Measurements from ENCODE around the gene MFSD6. TPM values are rescaled to one million over a fixed set of nuclear protein-coding genes. Genes with fewer than 3 reads are reported as not detected.

Gene MFSD6
- total RNA-seq, 4 donors from 2014 or later: 81.2 to 157 (median 133) TPM

- intact Hi-C loops (cut with DNase I): no loop called here
- WGBS, 2 donors: 100% methylated on average over 1 of the region's 1 CpG
- peaks cover 13 to 38% (median 16%) of the 10 kb centered on the region in 3 donors for H3K4me1 ChIP-seq
- no peak for TF ChIP-seq CTCF (IDR thresholded peaks at IDR 0.05)
- no peak for TF ChIP-seq POLR2A (IDR thresholded peaks at IDR 0.05)
- no peak overlapping the region for H3K27ac ChIP-seq
- peaks cover 0 to 71% (median 0%) of the 10 kb centered on the region in 3 donors for H3K36me3 ChIP-seq
- H3K4me3 ChIP-seq: no peak overlapping the region
- no peak for DNase-seq
- no peaks in the 10 kb centered on the region for H3K27me3 ChIP-seq
- no peaks in the 10 kb centered on the region for H3K9me3 ChIP-seq
These were observed 45.3 kb upstream of the MFSD6 start for GRCh38 chr2:190362894-190363293.

GRCh38 chr2:190365499-190366204 is 42.5 kb upstream of the MFSD6 start:
- TF ChIP-seq CTCF (IDR thresholded peaks at IDR 0.05) (no peak), POLR2A (IDR thresholded peaks at IDR 0.05) (no peak)
- H3K4me1 ChIP-seq: peaks cover 0 to 11% (median 0%) of the 10 kb centered on the region in 3 donors
- 87 to 95% methylated on average over 15 to 19 of the region's 19 CpGs for WGBS, 2 donors
- no peak overlapping the region for H3K4me3 ChIP-seq
- intact Hi-C loops (cut with DNase I): no loop called here
- no peak for DNase-seq
- H3K9me3 ChIP-seq: no peaks in the 10 kb centered on the region
- H3K27ac ChIP-seq: no peak overlapping the region
- H3K27me3 ChIP-seq: no peaks in the 10 kb centered on the region
- H3K36me3 ChIP-seq: peaks cover 0 to 99% (median 8%) of the 10 kb centered on the region in 3 donors

DNA sequence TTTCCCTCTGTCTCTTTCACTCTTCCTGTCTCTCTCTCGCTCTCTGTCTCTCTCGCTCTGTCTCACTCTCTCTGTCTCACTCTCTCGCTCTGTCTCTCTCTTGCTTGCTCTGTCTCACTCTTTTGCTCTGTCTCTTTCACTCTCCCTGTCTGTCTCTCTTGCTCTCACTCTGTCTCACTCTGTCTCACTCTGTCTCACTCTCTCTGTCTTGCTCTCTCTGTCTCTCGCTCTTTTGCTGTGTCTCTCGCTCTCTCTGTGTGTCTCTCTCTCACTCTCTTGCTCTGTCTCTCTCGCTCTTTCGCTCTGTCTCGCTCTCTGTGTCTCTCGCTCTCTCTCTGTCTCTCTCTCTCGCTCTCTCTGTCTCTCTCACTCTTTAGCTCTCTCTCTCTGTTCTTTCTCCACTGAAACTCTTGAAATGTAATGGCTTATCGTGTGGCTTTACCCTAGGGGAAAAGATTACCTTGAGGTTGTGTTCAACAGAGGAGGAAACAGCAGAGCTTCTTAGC is 41.9 kb upstream of the MFSD6 start:
- TF ChIP-seq POLR2A (IDR thresholded peaks at IDR 0.05): no peak
- TF ChIP-seq CTCF (IDR thresholded peaks at IDR 0.05): no peak
- Histone ChIP-seq H3K4me3 (no peak overlapping the region), H3K4me1 (peaks cover 0 to 4% (median 0%) of the 10 kb centered on the region in 3 donors), H3K27me3 (no peaks in the 10 kb centered on the region), H3K36me3 (peaks cover 0 to 100% (median 8%) of the 10 kb centered on the region in 3 donors), H3K27ac (no peak overlapping the region), H3K9me3 (no peaks in the 10 kb centered on the region)
- intact Hi-C loops (cut with DNase I): no loop called here
- DNase-seq: no peak
- WGBS, 2 donors: 88% methylated on average over 11 of the region's 11 CpGs

GRCh38 chr2:190367091-190367490 is 41.1 kb upstream of the MFSD6 start:
- H3K4me1 ChIP-seq: peaks cover 0 to 3% (median 0%) of the 10 kb centered on the region in 3 donors
- intact Hi-C loops (cut with DNase I): no loop called here
- WGBS, 2 donors: 83 to 86% methylated on average over 4 of the region's 4 CpGs
- peaks cover 0 to 96% (median 8%) of the 10 kb centered on the region in 3 donors for H3K36me3 ChIP-seq
- TF ChIP-seq POLR2A (IDR thresholded peaks at IDR 0.05) (no peak), CTCF (IDR thresholded peaks at IDR 0.05) (no peak)
- H3K27ac ChIP-seq: no peak overlapping the region
- no peaks in the 10 kb centered on the region for H3K9me3 ChIP-seq
- no peak for DNase-seq
- no peak overlapping the region for H3K4me3 ChIP-seq
- no peaks in the 10 kb centered on the region for H3K27me3 ChIP-seq

- 90 to 100% methylated on average over 2 of the region's 2 CpGs for WGBS, 2 donors
- Histone ChIP-seq H3K9me3 (no peaks in the 10 kb centered on the region), H3K36me3 (peaks cover 0 to 70% (median 8%) of the 10 kb centered on the region in 3 donors), H3K27ac (no peak overlapping the region), H3K27me3 (no peaks in the 10 kb centered on the region), H3K4me3 (no peak overlapping the region), H3K4me1 (peaks cover 0 to 9% (median 0%) of the 10 kb centered on the region in 3 donors)
- intact Hi-C loops (cut with DNase I): loop anchor here (10.0 kb wide), 1 partner anchor 305 kb away; no protein-coding TSS in a partner anchor
- DNase-seq: no peak
- TF ChIP-seq POLR2A (IDR thresholded peaks at IDR 0.05) (no peak), CTCF (IDR thresholded peaks at IDR 0.05) (no peak)
These were observed 38.5 kb upstream of the MFSD6 start for GRCh38 chr2:190369635-190370034.

All from esophagus squamous epithelium (tissue), 5 donors.